GM18517 (cell line): ENCODE measurements around the gene ADGRF1.
"Not testable (repeated sequence)": the region's sequence is repeated elsewhere in the genome, so short reads cannot be mapped to it uniquely, and the experiment has no call there.

Source experiments
- ATAC-seq: cut with Tn5 transposase; IDR thresholded peaks from one replicate; pipeline ENCODE4 v1.9.1; 2021; ENCODE audit warnings: mild to moderate bottlenecking, moderate library complexity; ENCODE audit not compliant: unreplicated experiment

ADGRF1 gene

DNA sequence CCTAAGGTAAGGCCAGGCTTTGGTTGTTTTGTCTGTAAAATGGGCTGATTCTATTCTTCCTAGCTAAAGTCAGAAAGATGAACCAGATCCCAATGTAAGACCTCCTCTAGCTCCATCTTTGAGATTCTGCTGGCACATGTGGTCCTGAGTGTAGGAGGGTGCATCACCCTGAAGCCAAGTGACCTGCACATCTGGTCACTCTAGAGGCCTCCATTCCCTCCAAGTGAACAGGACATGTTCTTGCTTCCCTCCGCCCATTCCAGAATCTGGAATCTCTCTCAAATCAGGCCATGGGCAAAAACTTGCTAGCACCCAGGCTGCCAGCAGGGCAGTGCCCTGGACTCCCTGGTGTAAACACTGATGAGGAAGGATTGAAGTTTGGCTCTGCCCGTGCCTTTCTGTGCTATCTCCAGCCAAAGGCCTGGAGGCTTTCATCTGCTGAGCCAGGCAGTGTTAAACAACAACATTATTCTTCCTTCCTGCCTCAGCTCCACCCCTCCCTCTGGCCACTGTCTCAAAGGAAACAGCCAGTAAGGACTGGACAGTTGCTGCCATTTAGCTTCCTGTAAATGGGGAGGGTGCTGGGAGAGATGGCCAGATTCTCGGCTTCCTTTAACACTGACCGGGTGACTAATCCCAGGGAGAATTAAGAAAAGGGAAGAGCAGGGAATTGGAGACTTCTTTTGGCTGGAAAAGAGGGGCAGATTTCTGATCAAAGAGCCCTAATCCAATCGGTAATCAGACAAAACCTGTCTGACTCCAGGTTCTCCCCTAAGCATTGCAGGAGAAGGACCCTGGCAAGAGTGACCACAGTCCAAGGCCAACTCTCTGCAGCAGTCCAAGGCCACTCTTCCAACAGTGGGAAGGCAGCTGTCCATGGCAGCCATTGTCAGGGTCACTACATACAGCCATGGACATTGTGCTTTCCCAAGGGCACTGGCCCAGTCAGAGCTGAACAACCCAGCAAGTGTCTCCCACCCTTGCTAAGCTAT is 19.5 kb upstream of the ADGRF1 start:
- ATAC-seq = no peak

- no peak for ATAC-seq
These were observed 17.2 kb upstream of the ADGRF1 start for GRCh38 chr6:47059216-47059885.

DNA sequence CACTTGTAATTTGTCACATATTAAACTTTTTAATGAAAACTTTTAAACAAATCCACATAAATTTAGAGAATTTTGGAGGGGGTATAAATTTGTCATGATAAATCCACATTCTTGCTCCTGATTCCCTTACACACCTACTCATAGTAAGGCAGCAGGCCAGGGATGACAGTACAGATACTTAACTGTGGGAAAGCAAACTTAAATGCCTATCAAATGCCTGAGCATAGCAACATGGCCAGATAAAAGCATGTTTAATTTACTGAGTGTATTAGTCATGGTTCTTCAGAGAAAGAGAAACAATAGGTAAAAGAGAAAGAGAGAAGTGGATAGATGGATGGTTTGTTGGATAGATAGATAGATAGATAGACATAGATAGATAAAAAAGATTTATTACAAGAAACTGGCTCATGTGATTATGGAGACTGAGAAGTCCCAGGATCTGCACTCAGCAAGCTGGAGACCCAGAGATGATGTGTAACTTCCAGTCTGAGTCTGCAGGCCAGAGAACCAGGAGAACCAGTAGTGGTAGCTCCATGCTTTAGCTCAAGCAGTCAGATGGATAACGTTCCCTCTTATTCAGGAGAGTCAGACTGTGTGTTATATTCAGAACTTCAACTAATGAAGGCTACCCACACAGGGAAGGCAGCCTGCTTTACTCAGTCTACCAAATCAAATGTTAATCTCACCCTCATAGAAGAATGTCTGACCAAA is 15.9 kb upstream of the ADGRF1 start:
- ATAC-seq = no peak

- ATAC-seq = no peak
These were observed 14.7 kb upstream of the ADGRF1 start for GRCh38 chr6:47056832-47057231.

- not testable (repeated sequence) for ATAC-seq
These were observed 12.2 kb upstream of the ADGRF1 start for GRCh38 chr6:47054302-47054701.

GRCh38 chr6:47048638-47049037 is 6.5 kb upstream of the ADGRF1 start:
- ATAC-seq = no peak

GRCh38 chr6:47047479-47048407 is 5.6 kb upstream of the ADGRF1 start:
- ATAC-seq = peak; percentile 81

DNA sequence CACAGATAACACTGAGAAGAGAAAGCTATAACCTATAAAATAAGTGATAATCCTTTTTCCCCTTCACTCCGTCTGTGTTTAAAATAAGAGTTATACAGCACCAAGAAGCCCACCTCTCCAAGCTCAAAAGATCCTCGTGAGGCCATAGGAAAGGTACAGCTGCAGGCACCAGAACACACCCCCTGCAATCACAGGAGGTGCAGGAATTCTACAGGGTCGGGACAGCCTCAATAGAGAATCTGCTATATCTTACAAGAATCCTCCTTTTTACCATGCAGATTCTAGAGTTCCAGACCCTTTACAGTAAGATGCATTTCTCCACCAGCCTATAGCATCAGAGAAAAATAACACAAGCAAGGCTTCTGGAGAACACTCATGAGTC is 5.0 kb upstream of the ADGRF1 start:
- no peak for ATAC-seq

- ATAC-seq = no peak
These were observed 2.3 kb upstream of the ADGRF1 start for GRCh38 chr6:47044397-47044796.

- ATAC-seq = no peak
These were observed 1.2 kb upstream of the ADGRF1 start for GRCh38 chr6:47043286-47043685.

- ATAC-seq = no peak
These were observed 391 bp downstream of the ADGRF1 start for GRCh38 chr6:47041741-47042140.

GRCh38 chr6:47034926-47035325 is 7.2 kb downstream of the ADGRF1 start:
- no peak for ATAC-seq

DNA sequence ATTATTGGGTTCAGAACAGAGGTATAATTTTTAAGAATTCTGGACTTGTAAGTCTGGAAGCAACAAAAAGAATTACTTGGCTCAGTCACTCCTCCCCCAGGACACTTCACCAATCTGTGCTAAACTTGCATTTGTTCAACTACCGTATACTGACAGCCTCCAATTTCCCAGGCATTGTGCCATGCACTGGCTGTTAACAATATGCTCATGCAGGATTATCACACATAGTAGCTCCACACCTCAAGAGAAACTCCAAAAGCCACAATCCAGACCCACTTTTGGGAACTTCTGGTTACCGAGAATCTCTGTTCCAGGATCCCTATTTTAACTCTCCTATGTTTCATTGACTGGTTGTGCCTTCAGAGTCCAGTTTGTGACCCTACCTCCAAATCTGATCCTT is 7.7 kb downstream of the ADGRF1 start:
- no peak for ATAC-seq

DNA sequence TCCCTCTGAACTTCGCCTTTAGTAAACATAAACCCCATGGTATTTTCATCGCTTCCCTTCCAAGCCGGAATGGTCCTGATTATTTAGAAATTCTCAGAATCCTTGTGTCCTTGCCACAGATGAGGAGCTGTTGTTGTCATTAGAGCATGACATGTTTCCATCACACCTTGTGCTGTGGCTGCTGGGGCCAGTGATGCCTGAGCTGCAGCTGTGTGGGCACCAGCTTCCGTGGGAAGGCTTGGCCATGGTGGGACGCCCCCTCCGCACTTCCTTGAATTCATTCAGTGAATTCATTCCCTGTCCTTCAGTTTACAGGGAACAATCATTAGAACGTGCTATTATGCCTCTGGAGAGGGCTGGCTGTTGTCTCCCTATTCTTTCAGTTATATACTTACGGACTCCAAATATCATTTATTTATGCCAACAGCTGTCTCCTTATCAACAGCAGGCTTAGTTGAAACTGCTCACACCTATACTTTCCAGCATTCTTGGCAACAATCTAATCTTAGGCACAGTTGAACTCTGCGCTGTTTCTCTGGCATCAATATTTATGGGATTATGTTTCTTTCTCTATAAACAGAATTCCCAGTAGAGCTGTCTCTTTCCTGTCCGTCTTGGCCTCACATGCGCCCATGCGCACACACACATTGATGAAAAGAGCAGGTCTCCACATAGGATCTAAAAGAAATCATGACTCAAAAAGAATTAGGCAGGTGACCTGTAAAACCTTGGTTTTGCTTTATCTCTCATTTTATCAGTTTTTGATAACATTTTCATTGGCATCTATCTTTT is 9.0 kb downstream of the ADGRF1 start:
- no peak for ATAC-seq

DNA sequence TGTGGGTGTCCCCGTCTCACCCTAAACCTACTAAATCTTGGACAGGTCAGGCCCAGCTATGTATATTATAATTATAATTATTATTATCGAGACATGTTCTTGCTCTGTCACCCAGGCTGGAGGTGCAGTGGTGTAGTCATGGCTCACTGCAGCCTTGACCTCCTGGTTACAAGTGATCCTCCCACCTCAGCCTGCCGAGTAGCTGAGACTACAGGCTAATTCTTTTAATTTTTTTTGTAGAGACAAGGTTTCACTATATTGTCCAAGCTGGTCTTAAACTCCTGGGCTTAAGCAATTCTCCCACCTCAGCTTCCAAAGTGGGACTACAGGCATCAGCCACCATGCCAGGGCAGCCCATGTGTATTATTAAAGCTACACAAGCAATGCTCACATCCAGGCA is 10.5 kb downstream of the ADGRF1 start:
- no peak for ATAC-seq

DNA sequence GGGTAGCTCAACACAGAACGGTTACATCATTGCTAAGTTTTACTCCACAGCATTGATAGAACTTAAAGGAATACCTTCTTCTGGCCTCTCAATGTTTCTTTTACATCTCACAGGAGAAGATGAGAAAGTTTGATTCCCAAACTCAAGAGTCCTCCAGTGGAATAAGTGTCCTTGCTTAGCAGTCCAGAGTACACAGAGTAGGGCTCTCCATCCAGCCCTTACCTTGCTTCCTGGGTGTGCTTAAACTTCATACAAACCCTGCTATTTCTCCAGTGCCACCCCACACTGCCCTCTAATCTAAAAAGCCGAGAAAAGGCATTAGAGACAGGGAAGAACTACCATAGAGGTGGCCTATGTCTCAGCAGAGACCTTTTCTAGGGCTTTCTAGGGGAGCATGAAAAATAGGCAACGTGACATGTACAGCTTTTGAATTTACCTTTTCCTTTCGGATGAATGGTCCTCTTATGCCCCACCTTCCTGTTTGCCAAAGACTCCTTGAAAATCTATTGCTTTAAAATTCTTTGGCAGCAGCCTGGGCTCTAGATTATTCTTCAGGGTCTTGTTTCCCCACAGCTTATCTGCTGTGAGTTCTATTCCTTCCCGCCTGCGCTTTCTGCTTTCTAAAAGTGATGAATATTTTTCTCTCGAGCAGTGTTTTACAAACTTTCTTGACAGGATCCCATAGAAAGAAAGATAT is 12.1 kb downstream of the ADGRF1 start:
- no peak for ATAC-seq

DNA sequence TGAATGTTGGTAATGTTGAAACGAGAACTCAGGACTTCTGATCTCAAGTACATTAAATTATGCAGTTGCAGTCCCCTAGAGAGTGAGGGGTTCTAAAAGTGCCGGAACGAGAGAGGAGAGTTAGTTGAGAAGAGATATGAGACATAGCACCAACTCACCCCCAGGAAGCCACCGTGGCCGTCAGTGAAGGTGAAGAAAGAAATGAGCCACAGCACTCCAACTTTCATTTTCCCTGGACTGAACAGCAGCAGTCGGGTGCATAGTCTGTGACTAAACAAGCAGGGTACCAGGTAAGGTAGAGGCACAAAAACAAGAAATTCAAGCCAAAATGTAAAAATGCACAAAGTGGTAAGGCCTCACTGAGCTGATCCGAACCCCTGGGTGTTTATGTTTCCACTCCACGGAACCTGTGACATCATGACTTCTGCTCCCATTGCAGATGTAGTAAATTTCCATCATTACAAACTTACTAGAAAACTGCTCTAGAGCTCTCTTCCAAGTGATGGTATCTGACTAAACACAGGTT is 13.2 kb downstream of the ADGRF1 start:
- ATAC-seq = no peak

- no peak for ATAC-seq
These were observed 14.8 kb downstream of the ADGRF1 start for GRCh38 chr6:47027315-47027714.

DNA sequence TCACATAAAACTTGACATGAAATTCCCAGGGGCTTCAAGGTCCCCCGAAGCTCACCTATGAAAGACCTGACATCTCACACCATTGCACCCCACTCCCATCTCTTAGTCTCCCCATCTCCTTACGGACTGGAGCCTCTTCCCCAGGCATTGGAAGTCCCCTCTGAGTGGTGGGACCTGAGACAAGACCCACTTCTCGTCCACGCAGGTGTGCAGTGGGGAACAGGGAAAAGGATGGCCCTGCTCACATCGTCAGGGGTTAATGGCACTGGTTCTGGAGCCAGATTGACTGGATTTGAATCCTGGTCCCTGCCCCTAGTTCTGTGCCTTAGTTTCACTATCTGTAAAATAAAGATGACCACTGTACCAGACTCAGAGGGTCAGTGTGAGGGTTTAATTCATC is 15.5 kb downstream of the ADGRF1 start:
- no peak for ATAC-seq
